GM12878 (cell line): Measurements from ENCODE around the gene MBD3L2B.
"Not testable (repeated sequence)": the region's sequence is repeated elsewhere in the genome, so short reads cannot be mapped to it uniquely, and the experiment has no call there.

ENCODE experiments used
- BRCA1 ChIP-seq: IDR thresholded peaks from 2 replicates; pipeline ENCODE4 v1.6.1; 2011; ENCODE audit warnings: low read depth, low read length, improper control_type of control experiment
- CTCF ChIP-seq, 3 experiments: IDR thresholded peaks in 2 of 3; conservative IDR thresholded peaks in 1 of 3; 2 replicates each; pipeline ENCODE4 v1.5.1; 2011; ENCODE audit warnings: low read depth in 3 of 3, low read length in 3 of 3, mild to moderate bottlenecking in 3 of 3, control low read depth in 2 of 3, moderate library complexity in 2 of 3, inconsistent platforms in 1 of 3, mixed read lengths in 1 of 3; ENCODE audit not compliant: control insufficient read depth in 2 of 3, insufficient read depth in 1 of 3; ENCODE audit errors: extremely low read depth in 1 of 3
- EGR1 ChIP-seq, 2 experiments: IDR thresholded peaks; 1 replicate in 1 of 2; 2 replicates in 1 of 2; pipeline ENCODE4 v1.6.1; 2011 to 2012; ENCODE audit warnings: low read depth in 2 of 2, low read length in 2 of 2, borderline replicate concordance in 1 of 2, mild to moderate bottlenecking in 1 of 2, moderate library complexity in 1 of 2
- ELK1 ChIP-seq: IDR thresholded peaks from 2 replicates; pipeline ENCODE4 v1.6.1; 2012; ENCODE audit warnings: low read depth, low read length, improper control_type of control experiment
- EZH2 ChIP-seq: IDR thresholded peaks from 2 replicates; pipeline ENCODE4 v1.6.1; 2012; ENCODE audit warnings: low read depth, mild to moderate bottlenecking, control low read depth, inconsistent platforms, low read length, borderline replicate concordance; ENCODE audit not compliant: control insufficient read depth
- MXI1 ChIP-seq: fragments of 150-350 bp; IDR thresholded peaks from 2 replicates; pipeline ENCODE4 v1.6.1; 2011; ENCODE audit warnings: low read depth, mild to moderate bottlenecking, inconsistent platforms, low read length, improper control_type of control experiment
- POLR2A ChIP-seq: IDR thresholded peaks from 2 replicates; pipeline ENCODE4 v1.6.1; 2011; ENCODE audit warnings: low read depth, mild to moderate bottlenecking, low read length
- RELB ChIP-seq: fragments of 450-650 bp; IDR thresholded peaks from 2 replicates; pipeline ENCODE4 v1.6.1; 2017; ENCODE audit warnings: low read depth, mild to moderate bottlenecking, moderate library complexity
- TARDBP ChIP-seq: IDR thresholded peaks from 2 replicates; pipeline ENCODE4 v1.6.1; 2016; ENCODE audit warnings: borderline replicate concordance
- USF2 ChIP-seq: IDR thresholded peaks from 2 replicates; pipeline ENCODE4 v1.6.1; 2011; ENCODE audit warnings: low read depth, low read length, improper control_type of control experiment, borderline replicate concordance

GRCh38 chr19:7052896-7053295, 31.7 kb upstream of the MBD3L2B start:
- TF ChIP-seq TARDBP; POLR2A; EGR1 (IDR thresholded peaks at IDR 0.05; ENCODE audit: borderline replicate concordance in 1 of 2, low read depth in 2 of 2, low read length in 2 of 2); ELK1; USF2; CTCF (IDR thresholded peaks at IDR 0.05 in 2 of 3, conservative IDR thresholded peaks at IDR 0.05 in 1 of 3; ENCODE audit: control insufficient read depth in 2 of 3, extremely low read depth in 1 of 3, insufficient read depth in 1 of 3, low read depth in 3 of 3, low read length in 3 of 3); BRCA1; RELB; MXI1; EZH2: not testable (repeated sequence)
